Stimulated activated CD8-positive, alpha-beta memory T cell treated with anti-CD3 and anti-CD28 coated beads, Interleukin-4, amount 100 ng/mL, for 4 hours (primary cell): Measurements from ENCODE around the gene ITPR1.

Experiments
- DNase-seq, 2 donors: peaks; one replicate each; pipeline ENCODE4 v3.0.0-alpha.2; 2020; ENCODE audit warnings: low read depth in 2 of 2, low spot score in 1 of 2

Gene ITPR1

DNA sequence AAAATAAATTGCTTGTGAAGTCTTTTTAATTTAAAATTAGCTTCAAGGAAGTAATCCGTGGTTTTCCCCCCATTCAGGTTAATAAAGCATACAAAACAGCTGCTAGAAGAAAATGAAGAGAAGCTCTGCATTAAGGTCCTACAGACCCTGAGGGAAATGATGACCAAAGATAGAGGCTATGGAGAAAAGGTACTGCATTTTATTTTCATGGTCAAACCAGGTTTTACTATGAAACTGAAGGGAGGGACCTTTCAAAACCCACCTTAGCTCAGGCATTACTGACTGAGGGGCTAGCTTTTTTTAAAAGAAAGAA is 218.5 kb downstream of the ITPR1 start:
- no peak for DNase-seq

DNA sequence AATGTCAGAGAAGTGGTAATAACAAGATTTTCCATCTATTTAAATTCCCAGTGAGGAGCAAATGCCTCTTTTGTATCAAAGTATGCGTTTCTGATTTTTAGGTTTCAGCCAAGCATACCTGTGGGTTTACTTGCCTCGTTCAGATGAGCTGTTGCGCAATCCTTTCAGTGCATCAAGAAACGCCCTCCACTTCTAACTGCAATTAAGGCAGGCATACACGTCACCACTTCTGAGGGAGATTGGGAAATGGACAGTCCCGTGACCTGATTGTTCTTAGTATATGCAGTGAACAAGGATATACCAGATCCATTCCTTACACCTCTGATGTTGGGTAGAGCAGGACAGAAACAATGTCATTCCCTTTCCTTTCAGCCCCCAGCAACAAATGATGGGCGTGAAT is 219.0 kb downstream of the ITPR1 start:
- no peak for DNase-seq

- DNase-seq, result no peak
Observed at GRCh38 chr3:4714045-4714444, 220.9 kb downstream of the ITPR1 start.

DNA sequence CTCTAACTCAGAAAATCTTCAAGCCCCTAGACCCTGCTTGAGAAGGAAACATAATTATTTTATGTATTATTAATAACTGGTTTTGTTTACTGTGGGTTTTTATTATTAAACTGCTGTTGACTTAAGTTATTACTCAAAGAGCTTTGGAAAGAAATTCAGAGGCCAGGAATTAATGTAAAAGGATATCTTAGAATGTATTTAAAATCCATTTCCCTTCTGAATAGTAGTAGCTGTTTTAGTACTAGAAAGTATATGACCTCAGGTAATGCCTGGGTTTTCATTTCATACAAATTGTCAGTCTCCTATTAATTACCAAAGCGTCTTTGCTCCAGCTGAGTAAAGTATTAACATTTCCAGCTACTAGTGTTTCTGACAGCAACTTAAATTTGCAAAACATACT is 223.1 kb downstream of the ITPR1 start:
- DNase-seq, result no peak

DNA sequence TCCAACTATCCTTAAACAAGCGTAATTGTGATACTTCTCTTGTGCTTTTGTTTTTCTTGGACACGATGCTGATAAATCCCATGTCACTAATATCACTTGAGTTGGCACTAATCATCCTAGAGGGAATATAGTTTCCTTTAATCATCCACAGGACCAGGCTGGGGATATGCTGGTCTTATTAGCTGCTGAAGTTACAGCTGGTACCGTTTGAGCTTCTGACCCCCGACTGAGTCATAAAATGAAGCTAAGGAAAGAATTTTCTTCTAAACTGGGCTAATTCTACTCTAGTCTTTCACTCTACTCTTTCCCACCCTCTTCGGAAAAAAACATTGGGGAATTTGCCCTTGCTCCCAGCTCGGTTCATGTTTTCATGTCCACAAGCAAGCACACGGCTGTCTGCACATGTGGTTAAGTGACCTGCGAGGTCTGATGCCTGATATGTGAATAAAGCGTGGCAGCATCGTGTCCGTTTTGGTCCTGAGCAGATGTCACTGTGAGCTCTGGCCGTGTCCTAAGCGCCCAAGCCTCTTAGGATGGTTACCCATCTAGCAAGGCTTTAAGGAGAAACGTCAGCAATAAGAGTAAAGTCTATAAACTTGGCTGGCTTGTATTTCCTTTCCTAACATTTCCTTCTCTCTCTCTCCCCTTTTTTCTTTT is 223.7 kb downstream of the ITPR1 start:
- DNase-seq, result no peak

DNA sequence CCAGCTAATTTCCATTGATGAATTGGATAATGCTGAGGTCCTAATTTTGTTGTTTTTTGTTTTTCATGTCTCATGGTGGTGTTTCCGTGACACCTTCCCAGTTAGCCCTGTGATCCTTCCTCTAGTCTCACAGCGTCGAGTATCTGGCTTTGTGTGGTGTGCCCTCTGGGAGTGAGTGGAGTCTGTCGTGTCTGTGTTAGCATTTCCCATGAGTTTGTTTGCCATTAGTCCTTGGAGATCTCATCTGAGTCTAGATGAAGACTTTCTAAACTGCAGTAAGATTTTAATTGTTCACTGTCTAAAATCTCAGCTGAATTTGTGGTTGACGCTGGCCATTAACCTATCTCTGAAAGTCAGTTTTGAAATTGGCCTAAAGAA is 224.2 kb downstream of the ITPR1 start:
- no peak for DNase-seq

GRCh38 chr3:4718179-4718736 is 225.1 kb downstream of the ITPR1 start:
- no peak for DNase-seq

- no peak for DNase-seq
Observed at GRCh38 chr3:4719046-4719501, 225.9 kb downstream of the ITPR1 start.

- no peak for DNase-seq
Observed at GRCh38 chr3:4720316-4721075, 227.3 kb downstream of the ITPR1 start.

GRCh38 chr3:4721511-4721911 is 228.4 kb downstream of the ITPR1 start:
- no peak for DNase-seq

DNA sequence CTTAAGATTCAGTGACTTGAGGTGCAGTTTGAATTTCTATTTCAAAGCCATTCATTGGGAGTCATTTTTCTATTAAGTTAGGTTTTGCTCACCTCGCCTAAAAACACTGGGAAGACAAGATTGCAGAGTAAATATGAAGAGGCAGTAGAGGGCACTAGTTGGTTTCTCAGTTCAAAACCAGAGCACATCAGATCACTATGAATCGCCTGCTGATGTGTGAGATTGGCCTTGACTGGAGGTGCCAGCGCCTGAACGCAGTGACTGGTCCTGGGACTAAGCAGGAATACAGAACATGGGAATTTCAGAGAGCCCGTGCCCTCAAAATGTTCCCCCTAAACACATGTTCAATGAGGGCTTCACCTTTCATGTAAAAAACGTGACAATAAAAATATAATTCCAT is 229.0 kb downstream of the ITPR1 start:
- DNase-seq, result no peak

GRCh38 chr3:4724051-4724629 is 231.0 kb downstream of the ITPR1 start:
- DNase-seq, result no peak

GRCh38 chr3:4726549-4726948 is 233.4 kb downstream of the ITPR1 start:
- DNase-seq, result no peak

GRCh38 chr3:4729061-4729973 is 236.2 kb downstream of the ITPR1 start:
- no peak for DNase-seq

- DNase-seq, result no peak
Observed at GRCh38 chr3:4730719-4731118, 237.6 kb downstream of the ITPR1 start.

- no peak for DNase-seq
Observed at GRCh38 chr3:4731543-4732111, 238.5 kb downstream of the ITPR1 start.

GRCh38 chr3:4732925-4733324 is 239.8 kb downstream of the ITPR1 start:
- no peak for DNase-seq

GRCh38 chr3:4734454-4734853 is 241.3 kb downstream of the ITPR1 start:
- DNase-seq, result no peak

DNA sequence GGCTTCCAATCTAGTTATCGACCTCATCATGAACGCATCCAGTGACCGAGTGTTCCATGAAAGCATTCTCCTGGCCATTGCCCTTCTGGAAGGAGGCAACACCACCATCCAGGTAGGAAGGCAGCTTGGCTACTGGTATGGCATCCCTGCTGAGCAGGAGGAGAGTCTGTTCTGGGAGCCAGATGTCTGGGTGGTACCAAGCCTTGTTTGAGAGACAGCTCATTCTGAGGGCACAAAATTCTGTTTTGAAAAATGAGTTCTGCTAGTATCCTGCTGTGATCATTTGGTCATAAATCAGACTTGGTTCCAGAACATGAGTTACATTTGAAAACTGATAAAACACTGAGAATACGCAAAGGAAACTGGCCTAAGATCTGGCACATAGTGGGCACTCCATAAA is 242.1 kb downstream of the ITPR1 start:
- no peak for DNase-seq

DNA sequence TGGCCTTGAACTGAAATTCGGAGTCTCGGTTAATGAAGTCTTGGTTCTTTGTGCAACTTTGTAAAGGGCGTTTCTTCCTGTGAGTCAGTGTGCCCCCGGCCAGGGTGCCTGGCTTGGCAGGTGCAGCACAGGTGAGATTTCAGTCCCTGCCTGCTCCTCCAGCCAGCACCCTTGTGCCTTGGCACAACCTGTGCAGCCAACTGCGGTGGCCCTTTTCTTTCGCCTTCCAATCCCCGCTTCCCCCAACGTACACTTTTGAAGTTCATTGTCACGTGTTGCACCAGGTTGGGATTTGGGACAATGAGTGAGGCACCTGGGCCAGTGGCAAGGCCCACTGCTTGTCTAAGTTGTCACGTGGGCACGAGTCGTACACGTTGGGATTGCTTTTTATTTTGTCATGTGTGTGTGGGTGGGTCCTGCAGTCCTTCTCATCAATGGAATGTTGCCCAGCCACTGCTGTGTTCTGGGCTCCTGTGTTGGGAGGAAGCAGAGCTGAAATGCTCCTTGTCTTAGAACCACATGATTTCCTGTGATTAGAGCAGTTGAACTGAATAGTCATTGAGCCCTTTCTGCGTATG is 243.2 kb downstream of the ITPR1 start:
- DNase-seq, result no peak
